ENCODE results near the gene CGRRF1. TPM values are rescaled to one million over a fixed set of nuclear protein-coding genes. Genes with fewer than 3 reads are reported as not detected.

Gene CGRRF1
- polyA plus RNA-seq, 4 donors, result 11.9 to 16.5 (median 15.6) TPM

DNA sequence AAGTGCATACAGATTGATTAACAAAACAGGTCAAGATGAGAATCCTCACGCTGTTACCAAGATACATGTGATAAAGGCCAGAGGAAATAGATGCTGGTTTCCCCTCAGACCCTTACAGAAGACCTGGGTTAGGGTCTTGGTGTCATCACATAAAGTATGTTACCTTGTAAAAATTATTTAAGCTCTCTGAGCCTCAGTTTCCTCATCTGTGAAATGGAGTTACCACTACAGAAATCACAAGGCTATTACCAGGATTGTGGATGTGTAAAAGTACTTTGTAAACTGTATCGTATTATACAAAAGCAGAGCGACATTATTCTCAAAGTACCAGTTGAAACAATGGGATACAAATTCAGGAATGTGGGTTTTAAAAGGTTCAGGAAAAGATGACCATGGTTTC lies 71.2 kb downstream of the CGRRF1 start:
- no peak overlapping the region for H3K4me3 ChIP-seq (ENCODE audit: low read depth in 1 of 3, low read length in 3 of 3)
- peaks cover 0 to 5% (median 0%) of the 10 kb centered on the region in 3 donors for H3K36me3 ChIP-seq (ENCODE audit: control insufficient read depth in 3 of 3, insufficient read depth in 2 of 3, low read depth in 1 of 3, low read length in 3 of 3)
- no peaks in the 10 kb centered on the region for H3K27me3 ChIP-seq (ENCODE audit: control insufficient read depth in 3 of 3, insufficient read depth in 3 of 3, low read length in 3 of 3)
- 93 to 97% (median 97%) methylated on average over 3 of the region's 3 CpGs for WGBS, 3 donors
- H3K9me3 ChIP-seq (ENCODE audit: control insufficient read depth in 2 of 2, insufficient read depth in 1 of 2, low read depth in 1 of 2, low read length in 1 of 2), result no peaks in the 10 kb centered on the region
- H3K27ac ChIP-seq (ENCODE audit: low read depth in 1 of 3, low read length in 2 of 3), result no peak overlapping the region
- FAIRE-seq, result no peak
- H3K4me1 ChIP-seq (ENCODE audit: control insufficient read depth in 3 of 3, insufficient read depth in 2 of 3, low read depth in 1 of 3, low read length in 2 of 3), result peaks cover 0 to 5% (median 3%) of the 10 kb centered on the region in 3 donors
- DNase-seq, result no peak

DNA sequence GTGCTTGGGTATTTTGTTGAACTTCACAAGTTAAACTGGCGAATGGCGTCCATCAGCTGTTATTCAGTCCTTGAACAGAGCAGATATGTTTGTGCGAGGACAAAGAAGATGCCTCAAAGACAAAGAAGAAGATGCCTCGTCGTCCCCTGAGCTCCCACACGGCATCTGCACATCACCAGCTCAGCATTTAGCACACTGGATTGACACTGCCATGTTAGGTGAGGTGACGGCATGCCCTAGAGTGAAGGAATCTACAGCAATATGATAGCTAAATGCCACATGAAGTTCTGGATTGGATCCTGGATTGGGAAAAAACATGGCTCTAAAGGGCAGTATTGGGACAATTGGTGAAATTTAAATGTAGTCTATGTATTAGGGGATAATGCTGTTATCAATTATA lies 72.6 kb downstream of the CGRRF1 start:
- Histone ChIP-seq H3K4me1 (ENCODE audit: control insufficient read depth in 3 of 3, insufficient read depth in 2 of 3, low read depth in 1 of 3, low read length in 2 of 3) (peaks cover 0 to 5% (median 3%) of the 10 kb centered on the region in 3 donors), H3K9me3 (ENCODE audit: control insufficient read depth in 2 of 2, insufficient read depth in 1 of 2, low read depth in 1 of 2, low read length in 1 of 2) (no peaks in the 10 kb centered on the region), H3K27me3 (ENCODE audit: control insufficient read depth in 3 of 3, insufficient read depth in 3 of 3, low read length in 3 of 3) (no peaks in the 10 kb centered on the region), H3K36me3 (ENCODE audit: control insufficient read depth in 3 of 3, insufficient read depth in 2 of 3, low read depth in 1 of 3, low read length in 3 of 3) (no peaks in the 10 kb centered on the region), H3K27ac (ENCODE audit: low read depth in 1 of 3, low read length in 2 of 3) (no peak overlapping the region), H3K4me3 (ENCODE audit: low read depth in 1 of 3, low read length in 3 of 3) (no peak overlapping the region)
- FAIRE-seq (no peak), DNase-seq (no peak)
- 91 to 94% (median 94%) methylated on average over 7 of the region's 7 CpGs for WGBS, 3 donors

DNA sequence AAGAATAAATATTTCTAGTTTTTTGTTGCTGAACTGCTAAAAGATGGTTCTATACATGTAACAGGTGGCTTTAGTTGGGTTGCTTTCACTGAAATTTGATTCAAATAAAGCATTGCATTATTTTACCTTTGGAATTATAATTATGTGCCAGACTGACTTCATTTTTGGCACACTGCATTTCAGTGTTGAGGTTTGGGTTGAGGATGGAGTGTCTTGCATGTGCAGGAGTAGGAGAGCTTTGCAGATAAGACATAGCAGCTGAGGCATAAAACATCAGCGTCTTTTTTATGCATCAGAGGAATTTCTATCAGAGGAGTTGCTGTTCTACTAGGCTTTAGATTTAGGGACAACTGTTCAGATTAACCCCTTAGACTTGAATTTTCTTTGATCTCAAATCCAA lies 74.4 kb downstream of the CGRRF1 start:
- no peaks in the 10 kb centered on the region for H3K27me3 ChIP-seq (ENCODE audit: control insufficient read depth in 3 of 3, insufficient read depth in 3 of 3, low read length in 3 of 3)
- no peaks in the 10 kb centered on the region for H3K36me3 ChIP-seq (ENCODE audit: control insufficient read depth in 3 of 3, insufficient read depth in 2 of 3, low read depth in 1 of 3, low read length in 3 of 3)
- H3K27ac ChIP-seq (ENCODE audit: low read depth in 1 of 3, low read length in 2 of 3), result no peak overlapping the region
- no peak overlapping the region for H3K4me3 ChIP-seq (ENCODE audit: low read depth in 1 of 3, low read length in 3 of 3)
- no peak for FAIRE-seq
- H3K9me3 ChIP-seq (ENCODE audit: control insufficient read depth in 2 of 2, insufficient read depth in 1 of 2, low read depth in 1 of 2, low read length in 1 of 2), result no peaks in the 10 kb centered on the region
- DNase-seq, result no peak
- WGBS, 3 donors, result 13 to 63% (median 30%) methylated on average over 1 of the region's 1 CpG
- peaks cover 0 to 3% (median 0%) of the 10 kb centered on the region in 3 donors for H3K4me1 ChIP-seq (ENCODE audit: control insufficient read depth in 3 of 3, insufficient read depth in 2 of 3, low read depth in 1 of 3, low read length in 2 of 3)

DNA sequence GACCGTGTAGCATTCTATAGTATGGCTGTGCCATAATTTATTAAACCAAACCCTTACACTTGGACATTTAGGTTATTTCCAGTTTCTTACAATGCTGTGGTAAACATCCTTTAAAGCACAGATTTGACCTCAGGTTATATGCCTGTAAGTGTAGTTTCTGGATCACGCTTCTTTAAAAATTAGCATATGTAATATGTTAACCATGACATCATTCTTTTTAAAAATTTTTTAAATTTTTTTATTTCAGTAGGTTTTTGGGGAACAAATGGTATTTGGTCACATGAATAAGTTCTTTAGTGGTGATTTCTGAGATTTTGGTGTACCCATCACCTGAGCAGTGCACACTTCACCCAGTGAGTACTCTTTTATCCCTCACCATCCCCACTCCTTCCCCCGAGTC lies 75.5 kb downstream of the CGRRF1 start:
- no peaks in the 10 kb centered on the region for H3K27me3 ChIP-seq (ENCODE audit: control insufficient read depth in 3 of 3, insufficient read depth in 3 of 3, low read length in 3 of 3)
- H3K4me3 ChIP-seq (ENCODE audit: low read depth in 1 of 3, low read length in 3 of 3), result no peak overlapping the region
- H3K9me3 ChIP-seq (ENCODE audit: control insufficient read depth in 2 of 2, insufficient read depth in 1 of 2, low read depth in 1 of 2, low read length in 1 of 2), result no peaks in the 10 kb centered on the region
- no peaks in the 10 kb centered on the region for H3K4me1 ChIP-seq (ENCODE audit: control insufficient read depth in 3 of 3, insufficient read depth in 2 of 3, low read depth in 1 of 3, low read length in 2 of 3)
- no peaks in the 10 kb centered on the region for H3K36me3 ChIP-seq (ENCODE audit: control insufficient read depth in 3 of 3, insufficient read depth in 2 of 3, low read depth in 1 of 3, low read length in 3 of 3)
- FAIRE-seq (no peak), DNase-seq (no peak)
- H3K27ac ChIP-seq (ENCODE audit: low read depth in 1 of 3, low read length in 2 of 3), result no peak overlapping the region
- 69 to 87% (median 78%) methylated on average over 3 of the region's 3 CpGs for WGBS, 3 donors

Other genes starting within 250 kb of the CGRRF1 start
- 10 to 100 TPM in 3 of 4 donors, 1 to 10 TPM in 1; 2.2 to 56.3 (median 13.2) TPM for gene CDKN3, start 112.9 kb upstream of the CGRRF1 start, polyA plus RNA-seq
- gene CNIH1, start 68.5 kb upstream of the CGRRF1 start, polyA plus RNA-seq, result 100 to 1,000 TPM in 3 of 4 donors, 10 to 100 TPM in 1; 70.7 to 203 (median 163) TPM
- 10 to 100 TPM; 25.9 to 51.6 (median 33.5) TPM for gene GMFB, start 20.9 kb upstream of the CGRRF1 start, polyA plus RNA-seq
- 1 to 10 TPM; 2.7 to 9.6 (median 3.5) TPM for gene SAMD4A, start 57.2 kb downstream of the CGRRF1 start, polyA plus RNA-seq